Immature natural killer cell (primary cell): ENCODE measurements around the gene TMCC3. TPM values are rescaled to one million over a fixed set of nuclear protein-coding genes. Genes with fewer than 3 reads are reported as not detected.

Source experiments
- DNase-seq, 3 donors: peaks; one replicate each; pipeline ENCODE4 v3.0.0; 2022; ENCODE audit warnings: mixed read lengths in 1 of 3
- H3K27ac Mint-ChIP-seq, 6 donors: one replicate each; pipeline ENCODE4 v1.8.0; 2020; ENCODE audit warnings: mixed read lengths in 6 of 6, mild to moderate bottlenecking in 5 of 6, inconsistent platforms in 4 of 6, moderate library complexity in 3 of 6
- H3K27me3 Mint-ChIP-seq, 3 donors: one replicate each; pipeline ENCODE4 v1.8.0; 2020 to 2021; ENCODE audit warnings: low read depth in 3 of 3, mild to moderate bottlenecking in 3 of 3, mixed read lengths in 3 of 3, moderate library complexity in 3 of 3, inconsistent platforms in 1 of 3
- H3K36me3 Mint-ChIP-seq, 3 donors: one replicate each; pipeline ENCODE4 v1.8.0; 2020; ENCODE audit warnings: mixed read lengths in 3 of 3, inconsistent platforms in 2 of 3, mild to moderate bottlenecking in 2 of 3
- H3K4me1 Mint-ChIP-seq, 2 donors: one replicate each; pipeline ENCODE4 v1.8.0; 2020; ENCODE audit warnings: inconsistent platforms in 2 of 2, mild to moderate bottlenecking in 2 of 2, mixed read lengths in 2 of 2, moderate library complexity in 1 of 2
- H3K4me3 Mint-ChIP-seq, 5 donors: one replicate each; pipeline ENCODE4 v1.8.0; 2020; ENCODE audit warnings: mild to moderate bottlenecking in 5 of 5, mixed read lengths in 5 of 5, inconsistent platforms in 3 of 5, moderate library complexity in 3 of 5
- H3K9me3 Mint-ChIP-seq, 6 donors: one replicate each; pipeline ENCODE4 v1.8.0; 2020; ENCODE audit warnings: mild to moderate bottlenecking in 6 of 6, mixed read lengths in 6 of 6, inconsistent platforms in 4 of 6, moderate library complexity in 3 of 6
- polyA plus RNA-seq, 3 donors: library from polyadenylated mRNA; unstranded; fragments of 300-500 nt; fragmentation: Illumina TruSeq; gene quantifications; one replicate each; pipeline ENCODE4 v1.2.3, GENCODE V29; 2021

The TMCC3 gene
- polyA plus RNA-seq, 3 donors from 2014 or later, result 12.4 to 19.2 (median 15.2) TPM

- H3K4me1 Mint-ChIP-seq, result peaks cover under 1 to 3% of the 10 kb centered on the region in 2 donors
- H3K27ac Mint-ChIP-seq, result peak overlapping the region in 1 of 6 donors; percentile 17
- DNase-seq, result no peak
- no peak overlapping the region for H3K4me3 Mint-ChIP-seq
- H3K27me3 Mint-ChIP-seq, result peaks cover 0 to 4% (median under 1%) of the 10 kb centered on the region in 3 donors
- H3K36me3 Mint-ChIP-seq, result peaks cover 0 to under 1% (median 0%) of the 10 kb centered on the region in 3 donors
- H3K9me3 Mint-ChIP-seq, result no peaks in the 10 kb centered on the region
Measured at GRCh38 chr12:94666158-94666557, 15.8 kb upstream of the TMCC3 start.

GRCh38 chr12:94663702-94664101, 13.3 kb upstream of the TMCC3 start:
- Mint-ChIP-seq H3K36me3 (no peaks in the 10 kb centered on the region), H3K4me1 (no peaks in the 10 kb centered on the region), H3K4me3 (no peak overlapping the region), H3K27me3 (no peaks in the 10 kb centered on the region), H3K9me3 (no peaks in the 10 kb centered on the region), H3K27ac (no peak overlapping the region)
- DNase-seq, result no peak

GRCh38 chr12:94663071-94663470, 12.7 kb upstream of the TMCC3 start:
- no peaks in the 10 kb centered on the region for H3K36me3 Mint-ChIP-seq
- H3K4me3 Mint-ChIP-seq, result no peak overlapping the region
- no peaks in the 10 kb centered on the region for H3K27me3 Mint-ChIP-seq
- H3K27ac Mint-ChIP-seq, result peak overlapping the region in 1 of 6 donors; percentile 26
- no peaks in the 10 kb centered on the region for H3K9me3 Mint-ChIP-seq
- no peak for DNase-seq
- no peaks in the 10 kb centered on the region for H3K4me1 Mint-ChIP-seq

- no peaks in the 10 kb centered on the region for H3K36me3 Mint-ChIP-seq
Measured at GRCh38 chr12:94660436-94660835, 10.1 kb upstream of the TMCC3 start.

GRCh38 chr12:94659346-94659930, 9.1 kb upstream of the TMCC3 start:
- Mint-ChIP-seq H3K27ac (no peak overlapping the region), H3K27me3 (peaks cover 0 to 2% (median 0%) of the 10 kb centered on the region in 3 donors)

More at GRCh38 chr12:94660436-94660835, 10.1 kb upstream of the TMCC3 start:
- DNase-seq, result no peak
- no peaks in the 10 kb centered on the region for H3K4me1 Mint-ChIP-seq
- no peak overlapping the region for H3K4me3 Mint-ChIP-seq
- H3K9me3 Mint-ChIP-seq, result no peaks in the 10 kb centered on the region
- H3K27ac Mint-ChIP-seq, result no peak overlapping the region
- peaks cover 0 to 2% (median 0%) of the 10 kb centered on the region in 3 donors for H3K27me3 Mint-ChIP-seq

GRCh38 chr12:94658931-94659330, 8.6 kb upstream of the TMCC3 start:
- H3K36me3 Mint-ChIP-seq, result no peaks in the 10 kb centered on the region

More at GRCh38 chr12:94659346-94659930, 9.1 kb upstream of the TMCC3 start:
- H3K9me3 Mint-ChIP-seq, result no peaks in the 10 kb centered on the region
- no peak for DNase-seq
- H3K4me3 Mint-ChIP-seq, result no peak overlapping the region
- no peaks in the 10 kb centered on the region for H3K36me3 Mint-ChIP-seq
- H3K4me1 Mint-ChIP-seq, result no peaks in the 10 kb centered on the region

GRCh38 chr12:94656556-94656955, 6.2 kb upstream of the TMCC3 start:
- H3K36me3 Mint-ChIP-seq, result no peaks in the 10 kb centered on the region
- no peak overlapping the region for H3K27ac Mint-ChIP-seq
- peaks cover 0 to 2% (median 2%) of the 10 kb centered on the region in 3 donors for H3K27me3 Mint-ChIP-seq
- H3K9me3 Mint-ChIP-seq, result no peaks in the 10 kb centered on the region
- DNase-seq, result no peak
- H3K4me3 Mint-ChIP-seq, result no peak overlapping the region
- H3K4me1 Mint-ChIP-seq, result peaks cover 4 to 10% of the 10 kb centered on the region in 2 donors

More at GRCh38 chr12:94658931-94659330, 8.6 kb upstream of the TMCC3 start:
- no peak for DNase-seq
- no peak overlapping the region for H3K4me3 Mint-ChIP-seq
- H3K27ac Mint-ChIP-seq, result peak overlapping the region in 1 of 6 donors; percentile 2
- no peaks in the 10 kb centered on the region for H3K9me3 Mint-ChIP-seq
- no peaks in the 10 kb centered on the region for H3K4me1 Mint-ChIP-seq
- peaks cover 0 to 2% (median 0%) of the 10 kb centered on the region in 3 donors for H3K27me3 Mint-ChIP-seq

- Mint-ChIP-seq H3K27ac (peak overlapping the region; percentile 38 to 84 (median 76)), H3K9me3 (no peaks in the 10 kb centered on the region), H3K4me3 (peak overlapping the region; percentile 89 to 94 (median 93)), H3K4me1 (peaks cover 51 to 60% of the 10 kb centered on the region in 2 donors), H3K36me3 (no peaks in the 10 kb centered on the region), H3K27me3 (peaks cover 0 to 6% (median 2%) of the 10 kb centered on the region in 3 donors)
- DNase-seq, result peak; percentile 56 to 65 (median 62)
Measured at GRCh38 chr12:94649349-94650142, 811 bp downstream of the TMCC3 start.

GRCh38 chr12:94648578-94648977, 1.8 kb downstream of the TMCC3 start:
- H3K27ac Mint-ChIP-seq, result peak overlapping the region; percentile 38 to 84 (median 76)
- H3K4me1 Mint-ChIP-seq, result peaks cover 59 to 69% of the 10 kb centered on the region in 2 donors
- DNase-seq, result no peak
- H3K9me3 Mint-ChIP-seq, result no peaks in the 10 kb centered on the region
- peaks cover 0 to 6% (median under 1%) of the 10 kb centered on the region in 3 donors for H3K27me3 Mint-ChIP-seq
- peak overlapping the region; percentile 89 to 94 (median 93) for H3K4me3 Mint-ChIP-seq
- no peaks in the 10 kb centered on the region for H3K36me3 Mint-ChIP-seq

GRCh38 chr12:94644141-94644979, 6.0 kb downstream of the TMCC3 start:
- DNase-seq, result peak; percentile 32 to 48 (median 46)
- H3K27me3 Mint-ChIP-seq, result peaks cover 0 to 4% (median 0%) of the 10 kb centered on the region in 3 donors
- H3K27ac Mint-ChIP-seq, result peak overlapping the region; percentile 78 to 96 (median 90)
- H3K36me3 Mint-ChIP-seq, result peaks cover 0 to 7% (median 0%) of the 10 kb centered on the region in 3 donors
- peak overlapping the region; percentile 81 to 90 (median 86) for H3K4me3 Mint-ChIP-seq
- H3K9me3 Mint-ChIP-seq, result no peaks in the 10 kb centered on the region
- H3K4me1 Mint-ChIP-seq, result peaks cover 75 to 83% of the 10 kb centered on the region in 2 donors

- Mint-ChIP-seq H3K27me3 (no peaks in the 10 kb centered on the region), H3K9me3 (no peaks in the 10 kb centered on the region), H3K4me1 (peaks cover 68 to 75% of the 10 kb centered on the region in 2 donors), H3K36me3 (peaks cover 0 to 7% (median 0%) of the 10 kb centered on the region in 3 donors), H3K4me3 (peak overlapping the region; percentile 81 to 90 (median 86)), H3K27ac (peak overlapping the region; percentile 78 to 96 (median 90))
- peak in 1 of 3 donors; percentile 5 for DNase-seq
Measured at GRCh38 chr12:94643606-94644005, 6.8 kb downstream of the TMCC3 start.

- H3K27me3 Mint-ChIP-seq, result no peaks in the 10 kb centered on the region
- no peaks in the 10 kb centered on the region for H3K9me3 Mint-ChIP-seq
- peak overlapping the region in 1 of 6 donors; percentile 33 for H3K27ac Mint-ChIP-seq
- H3K4me3 Mint-ChIP-seq, result no peak overlapping the region
- DNase-seq, result no peak
- H3K36me3 Mint-ChIP-seq, result peaks cover 0 to 7% (median 2%) of the 10 kb centered on the region in 3 donors
- peaks cover 52 to 57% of the 10 kb centered on the region in 2 donors for H3K4me1 Mint-ChIP-seq
Measured at GRCh38 chr12:94641283-94641682, 9.1 kb downstream of the TMCC3 start.
